B cell (primary cell): ENCODE results near the gene MED25. TPM values are rescaled to one million over a fixed set of nuclear protein-coding genes. Genes with fewer than 3 reads are reported as not detected.

Experiments used
- ATAC-seq: fragments of 200-7000 bp; cut with Tn5 transposase; one replicate; pipeline ENCODE4 v1.10.0; 2021; ENCODE audit warnings: low read depth, mild to moderate bottlenecking, moderate number of reproducible peaks, moderate library complexity
- CTCF ChIA-PET: fragments of 350-600 bp; sonication (Branson Sonifier 250); formaldehyde crosslinking; loops from one replicate; lab custom pipeline; 2021; ENCODE audit warnings: antibody characterized with exemption, inconsistent platforms; lab: Charles Lee
- POLR2A ChIA-PET: fragments of 350-600 bp; sonication (Branson Sonifier 250); formaldehyde crosslinking; loops from one replicate; lab custom pipeline; 2021; ENCODE audit warnings: antibody characterized with exemption; lab: Charles Lee
- DNase-seq: peaks from one replicate; pipeline ENCODE4 v3.0.0; 2013
- H2AFZ ChIP-seq: 2 replicates; pipeline ENCODE4 v1.6.1; 2012; ENCODE audit warnings: mild to moderate bottlenecking, low read depth, low read length; ENCODE audit not compliant: insufficient read depth, poor library complexity, severe bottlenecking
- H3K27ac ChIP-seq, 2 donors: 1 replicate in 1 of 2; 2 replicates in 1 of 2; pipeline ENCODE4 v1.5.1; 2012 to 2013; ENCODE audit warnings: low read length in 2 of 2, mild to moderate bottlenecking in 2 of 2, moderate library complexity in 1 of 2
- H3K27me3 ChIP-seq, 4 experiments: fragments of 200-600 bp in 1 of 4; sonication (generic) in 1 of 4; replicated peaks in 1 of 4; 1 replicate in 2 of 4; 2 replicates in 2 of 4; pipeline versions ENCODE4 v1.6.1 to v1.7.0; 2013 to 2016; ENCODE audit warnings: low read length in 3 of 4, mild to moderate bottlenecking in 2 of 4, mixed read lengths in 1 of 4, moderate library complexity in 1 of 4; ENCODE audit not compliant: insufficient read depth in 4 of 4, control insufficient read depth in 3 of 4; ENCODE audit errors: control extremely low read depth in 1 of 4
- H3K36me3 ChIP-seq, 2 experiments: replicated peaks in 1 of 2; 1 replicate in 1 of 2; 2 replicates in 1 of 2; pipeline versions ENCODE4 v1.6.1 to v1.7.1; 2013; ENCODE audit warnings: low read length in 1 of 2; ENCODE audit not compliant: insufficient read depth in 2 of 2, control insufficient read depth in 1 of 2; ENCODE audit errors: control extremely low read depth in 1 of 2, extremely low read depth in 1 of 2
- H3K4me1 ChIP-seq, 2 donors: fragments of 200-600 bp in 1 of 2; sonication (generic) in 1 of 2; 1 replicate in 1 of 2; 2 replicates in 1 of 2; pipeline versions ENCODE4 v1.5.1 to v1.6.1; 2013 to 2017; ENCODE audit warnings: low read length in 2 of 2; ENCODE audit not compliant: control insufficient read depth in 2 of 2, insufficient read depth in 2 of 2
- H3K4me2 ChIP-seq: replicated peaks from 2 replicates; pipeline ENCODE3; 2012; ENCODE audit warnings: mild to moderate bottlenecking, low read depth, low read length; ENCODE audit not compliant: poor library complexity, severe bottlenecking
- H3K4me3 ChIP-seq, 5 experiments: fragments of 200-600 bp in 1 of 5; sonication (generic) in 1 of 5; 1 replicate in 3 of 5; 2 replicates in 2 of 5; pipeline versions ENCODE4 v1.5.1 to v1.7.0; 2011 to 2016; ENCODE audit warnings: low read length in 4 of 5, mild to moderate bottlenecking in 4 of 5, low read depth in 2 of 5, control low read depth in 1 of 5, moderate library complexity in 1 of 5; ENCODE audit not compliant: insufficient read depth in 1 of 5; ENCODE audit errors: control extremely low read depth in 1 of 5, extremely low read depth in 1 of 5
- H3K79me2 ChIP-seq: fragments of 200-600 bp; sonication (generic); one replicate; pipeline ENCODE4 v1.6.0; 2016; ENCODE audit warnings: low read length; ENCODE audit not compliant: control insufficient read depth, insufficient read depth
- H3K9ac ChIP-seq: fragments of 200-600 bp; sonication (generic); 2 replicates; pipeline ENCODE4 v1.6.1; 2017; ENCODE audit warnings: mild to moderate bottlenecking, low read length, moderate library complexity
- H3K9me3 ChIP-seq, 3 donors: one replicate each; pipeline versions ENCODE4 v1.6.1 to v1.7.1; 2013; ENCODE audit warnings: low read length in 2 of 3; ENCODE audit not compliant: control insufficient read depth in 2 of 3, insufficient read depth in 1 of 3; ENCODE audit errors: control extremely low read depth in 1 of 3
- H4K20me1 ChIP-seq: 2 replicates; pipeline ENCODE4 v1.6.0; 2012; ENCODE audit warnings: mild to moderate bottlenecking, low read length; ENCODE audit not compliant: insufficient read depth, control insufficient read depth, poor library complexity, severe bottlenecking
- H3K27ac Mint-ChIP-seq: one replicate; pipeline ENCODE4 v1.8.0; 2021; ENCODE audit warnings: mixed read lengths
- H3K27me3 Mint-ChIP-seq: one replicate; pipeline ENCODE4 v1.8.0; 2021; ENCODE audit warnings: mixed read lengths
- H3K4me1 Mint-ChIP-seq: one replicate; pipeline ENCODE4 v1.8.0; 2021; ENCODE audit warnings: mixed read lengths
- H3K4me3 Mint-ChIP-seq: one replicate; pipeline ENCODE4 v1.8.0; 2021; ENCODE audit warnings: mixed read lengths
- H3K9me3 Mint-ChIP-seq: one replicate; pipeline ENCODE4 v1.8.0; 2022; ENCODE audit warnings: mixed read lengths; ENCODE audit not compliant: insufficient read depth
- CTCF ChIP-seq: fragments of 200-600 bp; IDR thresholded peaks from one replicate; pipeline ENCODE4 v1.8.0; 2022; ENCODE audit warnings: antibody characterized with exemption, mild to moderate bottlenecking
- EZH2 ChIP-seq: IDR thresholded peaks from 2 replicates; pipeline ENCODE4 v1.6.1; 2012; ENCODE audit warnings: borderline replicate concordance, low read depth, mild to moderate bottlenecking, moderate library complexity, low read length; ENCODE audit not compliant: insufficient read depth, poor library complexity, severe bottlenecking
- WGBS: methylation state at CpG from one replicate; pipeline ENCODE4 v1.1.5; 2013; ENCODE audit warnings: missing lambda C conversion rate; ENCODE audit not compliant: insufficient coverage; 5-methylcytosine and 5-hydroxymethylcytosine counted together
- intact Hi-C: fragments of 100-400 bp; cut with micrococcal nuclease; formaldehyde crosslinking; loops from one replicate; pipeline ENCODE4 v1.10.0; 2022
- polyA plus RNA-seq: library from polyadenylated mRNA; depleted of rRNA; stranded (reverse); fragments of >200 nt; gene quantifications from 2 replicates; pipeline ENCODE4 v1.2.3, GENCODE V29; 2012
- total RNA-seq, 2 donors: library from RNA; stranded (reverse); fragments of 120-200 nt in 1 of 2; gene quantifications; 1 replicate in 1 of 2; 2 replicates in 1 of 2; pipeline versions ENCODE4 v1.2.3 to v1.2.4, GENCODE V29; 2013 to 2022

MED25 gene
- total and polyA plus RNA-seq, 2 donors (not counting 1 experiment from before 2014, with no cell fraction given), result 93.0 to 126 TPM

- Mint-ChIP-seq H3K4me1 (peaks cover 49% of the 10 kb centered on the region), H3K4me3 (peak overlapping the region; percentile 96), H3K27me3 (no peaks in the 10 kb centered on the region), H3K27ac (peak overlapping the region; percentile 92), H3K9me3 (no peaks in the 10 kb centered on the region)
- CTCF ChIA-PET, result no interaction called here
- peak overlapping the region; percentile 28 to 87 (median 79) for H3K4me3 ChIP-seq
- no peaks in the 10 kb centered on the region for H3K9me3 ChIP-seq
- TF ChIP-seq EZH2 (no peak), CTCF (no peak)
- H3K79me2 ChIP-seq, result peaks cover 3% of the 10 kb centered on the region
- H3K27me3 ChIP-seq, result no peaks in the 10 kb centered on the region
- H3K4me2 ChIP-seq, result peak overlapping the region; percentile 80
- POLR2A ChIA-PET, result interaction anchor here (0.6 to 1.6 kb wide), 6 partner anchors 24 to 273 kb away, joined by 3 to 8 read pairs (median 4); partner anchors contain the start of genes AKT1S1 and TBC1D17
- peaks cover 0 to 7% of the 10 kb centered on the region in 2 experiments for H3K36me3 ChIP-seq
- intact Hi-C loops, result loop anchor here (1.0 to 5.0 kb wide), 3 partner anchors 9 to 681 kb away; no protein-coding TSS in a partner anchor
- no peaks in the 10 kb centered on the region for H4K20me1 ChIP-seq
- peak; percentile 92 for DNase-seq
- peak overlapping the region; percentile 63 to 66 for H3K27ac ChIP-seq
- peak overlapping the region; percentile 83 for H3K9ac ChIP-seq
- 7% methylated on average over 30 of the region's 31 CpGs for WGBS
- ATAC-seq, result peak; percentile 56
- H3K4me1 ChIP-seq, result peaks cover 30 to 46% of the 10 kb centered on the region in 2 donors
- peak overlapping the region; percentile 85 for H2AFZ ChIP-seq
Observed at GRCh38 chr19:49808711-49809159, 9.4 kb upstream of the MED25 start.
